Spleen (tissue), 11 donors: Measurements from ENCODE around the gene TNNT1. TPM values are rescaled to one million over a fixed set of nuclear protein-coding genes. Genes with fewer than 3 reads are reported as not detected.
"Not testable (repeated sequence)": the region's sequence is repeated elsewhere in the genome, so short reads cannot be mapped to it uniquely, and the experiment has no call there.

Experiments
- DNase-seq: peaks from one replicate; pipeline ENCODE4 v3.0.0-alpha.2; 2020
- H3K27ac ChIP-seq, 8 donors: fragments of 200-600 bp; sonication (generic) in 7 of 8; 1 replicate in 4 of 8; 2 replicates in 4 of 8; pipeline versions ENCODE4 v1.5.0 to v1.8.0; 2016 to 2021; ENCODE audit warnings: inconsistent platforms in 4 of 8, mild to moderate bottlenecking in 4 of 8, moderate library complexity in 1 of 8
- H3K27me3 ChIP-seq, 7 donors: fragments of 200-600 bp; sonication (generic) in 6 of 7; replicated peaks in 1 of 7; 1 replicate in 4 of 7; 2 replicates in 3 of 7; pipeline versions ENCODE4 v1.5.0 to v1.8.0; 2016 to 2021; ENCODE audit warnings: inconsistent platforms in 3 of 7, mild to moderate bottlenecking in 1 of 7
- H3K36me3 ChIP-seq, 6 donors: fragments of 200-600 bp; sonication (generic) in 5 of 6; 1 replicate in 4 of 6; 2 replicates in 2 of 6; pipeline versions ENCODE4 v1.5.0 to v1.8.0; 2016 to 2021; ENCODE audit warnings: inconsistent platforms in 2 of 6
- H3K4me1 ChIP-seq, 6 donors: fragments of 200-600 bp; sonication (generic) in 5 of 6; 1 replicate in 3 of 6; 2 replicates in 3 of 6; pipeline versions ENCODE4 v1.5.0 to v1.8.0; 2016 to 2021; ENCODE audit warnings: inconsistent platforms in 3 of 6
- H3K4me3 ChIP-seq, 8 donors: fragments of 200-600 bp; sonication (generic) in 7 of 8; 1 replicate in 4 of 8; 2 replicates in 4 of 8; pipeline versions ENCODE4 v1.5.0 to v1.8.0; 2016 to 2021; ENCODE audit warnings: inconsistent platforms in 4 of 8, mild to moderate bottlenecking in 4 of 8, moderate library complexity in 2 of 8
- H3K9me3 ChIP-seq, 8 donors: fragments of 200-600 bp; sonication (generic) in 7 of 8; 1 replicate in 4 of 8; 2 replicates in 4 of 8; pipeline versions ENCODE4 v1.5.0 to v1.8.0; 2016 to 2021; ENCODE audit warnings: inconsistent platforms in 4 of 8
- CTCF ChIP-seq, 11 experiments: fragments of 200-600 bp in 7 of 11; fragments of 450-650 bp in 4 of 11; sonication (generic) in 4 of 11; IDR thresholded peaks in 8 of 11; conservative IDR thresholded peaks in 3 of 11; 1 replicate in 7 of 11; 2 replicates in 4 of 11; pipeline versions ENCODE4 v1.4.0 to v1.8.0; 2016 to 2021; ENCODE audit warnings: antibody characterized with exemption in 11 of 11, inconsistent platforms in 4 of 11, mild to moderate bottlenecking in 1 of 11
- POLR2A ChIP-seq, 3 donors: fragments of 450-650 bp; IDR thresholded peaks; one replicate each; pipeline ENCODE4 v1.5.1; 2017; ENCODE audit warnings: antibody characterized with exemption in 3 of 3, mild to moderate bottlenecking in 1 of 3
- POLR2AphosphoS5 ChIP-seq, 3 donors: sonication (generic); formaldehyde crosslinking; IDR thresholded peaks; one replicate each; pipeline ENCODE4 v1.5.1; 2017; ENCODE audit warnings: antibody characterized with exemption in 3 of 3
- WGBS, 5 donors: extraction: QIAGEN DNeasy Blood & Tissue Kit in 3 of 5; methylation state at CpG; one replicate each; pipeline versions ENCODE4 v1.1.5 to v1.1.7; 2013 to 2018; 5-methylcytosine and 5-hydroxymethylcytosine counted together
- intact Hi-C: fragments of 100-400 bp; cut with DNase I; formaldehyde crosslinking; loops from one replicate; pipeline ENCODE4 v1.15.0; 2023; ENCODE audit warnings: low total_unique reads
- polyA plus RNA-seq, 3 donors: library from polyadenylated mRNA; stranded (reverse); fragments of 200-250 nt; gene quantifications; one replicate each; pipeline ENCODE4 v1.2.1, GENCODE V29; 2013
- total RNA-seq, 7 donors: library from RNA; depleted of rRNA in 3 of 7; stranded (reverse); fragments of >200 nt in 3 of 7; fragmentation: NEBNext Ultra II Directional in 4 of 7; extraction: Animal tissue kit (Norgen Biotek cat#: 25700) in 4 of 7; gene quantifications; one replicate each; pipeline versions ENCODE4 v1.1.0 to v1.2.1, GENCODE V29; 2016 to 2021
- donor health status: healthy with polysubstance abuse.
- donor health status: DM: no; HTN: no; CAD: no; lungs with moderate emphysema.
- donor health status: DM: no; HTN: no; CAD: no.
- donor health status: Bipolar disorder and iron deficiency.
- donor health status: healthy.
- donor health status: DM: no; HTN: no; CAD: no.
- donor health status: DM: yes; HTN: yes; CAD: no.

Gene TNNT1
- total and polyA plus RNA-seq, 10 donors = 0.26 to 6.2 (median 1.5) TPM; not detected in 3

- H3K27me3 ChIP-seq = peaks cover 11 to 100% (median 85%) of the 10 kb centered on the region in 7 donors
- WGBS, 5 donors = 0 to 2% (median 1%) methylated on average over 4 to 37 of the region's 37 CpGs
- peak; percentile 81 for DNase-seq
- peak overlapping the region in 2 of 8 donors; percentile 35 to 63 for H3K27ac ChIP-seq
- H3K36me3 ChIP-seq = no peaks in the 10 kb centered on the region
- intact Hi-C loops = no loop called here
- TF ChIP-seq CTCF (IDR thresholded peaks at IDR 0.05 in 8 of 11, conservative IDR thresholded peaks at IDR 0.05 in 3 of 11) (no peak), POLR2AphosphoS5 (IDR thresholded peaks at IDR 0.05) (peak in 1 of 3 donors; percentile 17)
- H3K9me3 ChIP-seq = peaks cover 0 to 4% (median 0%) of the 10 kb centered on the region in 8 donors
- peak overlapping the region; percentile 21 to 71 (median 39) for H3K4me3 ChIP-seq
- peaks cover 5 to 30% (median 17%) of the 10 kb centered on the region in 6 donors for H3K4me1 ChIP-seq
Measured at GRCh38 chr19:55173714-55174409, 24.9 kb upstream of the TNNT1 start.

- peaks cover 11 to 100% (median 86%) of the 10 kb centered on the region in 7 donors for H3K27me3 ChIP-seq
- intact Hi-C loops = no loop called here
- peaks cover 5 to 24% (median 15%) of the 10 kb centered on the region in 6 donors for H3K4me1 ChIP-seq
- 2 to 4% (median 3%) methylated on average over 11 to 32 of the region's 32 CpGs for WGBS, 5 donors
- no peak for DNase-seq
- H3K27ac ChIP-seq = peak overlapping the region in 2 of 8 donors; percentile 35 to 63
- TF ChIP-seq CTCF (IDR thresholded peaks at IDR 0.05 in 8 of 11, conservative IDR thresholded peaks at IDR 0.05 in 3 of 11) = no peak
- no peak for TF ChIP-seq POLR2A (IDR thresholded peaks at IDR 0.05)
- no peak for TF ChIP-seq POLR2AphosphoS5 (IDR thresholded peaks at IDR 0.05)
- peak overlapping the region; percentile 21 to 71 (median 39) for H3K4me3 ChIP-seq
- peaks cover 0 to 4% (median 0%) of the 10 kb centered on the region in 8 donors for H3K9me3 ChIP-seq
- H3K36me3 ChIP-seq = no peaks in the 10 kb centered on the region
Measured at GRCh38 chr19:55173186-55173713, 24.2 kb upstream of the TNNT1 start.

- peaks cover 11 to 100% (median 84%) of the 10 kb centered on the region in 7 donors for H3K27me3 ChIP-seq
- no peak overlapping the region for H3K27ac ChIP-seq
- no peak for DNase-seq
- TF ChIP-seq CTCF (IDR thresholded peaks at IDR 0.05 in 8 of 11, conservative IDR thresholded peaks at IDR 0.05 in 3 of 11) (no peak), POLR2A (IDR thresholded peaks at IDR 0.05) (no peak), POLR2AphosphoS5 (IDR thresholded peaks at IDR 0.05) (no peak)
- peaks cover 5 to 22% (median 15%) of the 10 kb centered on the region in 6 donors for H3K4me1 ChIP-seq
- no peaks in the 10 kb centered on the region for H3K36me3 ChIP-seq
- peaks cover 0 to 4% (median 0%) of the 10 kb centered on the region in 8 donors for H3K9me3 ChIP-seq
- H3K4me3 ChIP-seq = peak overlapping the region in 1 of 8 donors; percentile 71
- 16 to 35% (median 23%) methylated on average over 12 of the region's 12 CpGs for WGBS, 5 donors
- intact Hi-C loops = no loop called here
Measured at GRCh38 chr19:55172741-55173140, 23.7 kb upstream of the TNNT1 start.

- H3K27ac ChIP-seq, intact Hi-C loops, H3K9me3 ChIP-seq, H3K4me3 ChIP-seq, H3K36me3 ChIP-seq, DNase-seq: not testable (repeated sequence)
- WGBS, 5 donors = 57 to 70% (median 64%) methylated on average over 9 of the region's 9 CpGs
- Histone ChIP-seq H3K27me3 (peaks cover 11 to 100% (median 84%) of the 10 kb centered on the region in 7 donors), H3K4me1 (peaks cover 5 to 26% (median 16%) of the 10 kb centered on the region in 6 donors)
Measured at GRCh38 chr19:55172318-55172717, 23.3 kb upstream of the TNNT1 start.
